Thoracic aorta (tissue), 2 donors: ENCODE results near the gene TRAPPC8. TPM values are rescaled to one million over a fixed set of nuclear protein-coding genes. Genes with fewer than 3 reads are reported as not detected.
"Not testable (repeated sequence)": the region's sequence is repeated elsewhere in the genome, so short reads cannot be mapped to it uniquely, and the experiment has no call there.

Experiments used
- ATAC-seq: fragments of 150-250 bp; one replicate; pipeline ENCODE4 v1.8.0; 2017; ENCODE audit warnings: low read depth; ENCODE audit not compliant: insufficient number of reproducible peaks, low FRiP score
- DNase-seq: peaks from one replicate; pipeline ENCODE4 v3.0.0-alpha.2; 2020; ENCODE audit warnings: low spot score
- H3K27ac ChIP-seq, 2 donors: fragments of 200-600 bp; sonication (generic); 1 replicate in 1 of 2; 2 replicates in 1 of 2; pipeline ENCODE4 v1.5.1; 2016; ENCODE audit warnings: mild to moderate bottlenecking in 2 of 2, moderate library complexity in 2 of 2
- H3K27me3 ChIP-seq: fragments of 200-600 bp; sonication (generic); replicated peaks from 2 replicates; pipeline ENCODE4 v1.6.0; 2016; ENCODE audit warnings: mild to moderate bottlenecking; ENCODE audit not compliant: insufficient read depth
- H3K36me3 ChIP-seq: fragments of 200-600 bp; sonication (generic); one replicate; pipeline ENCODE4 v1.5.1; 2016
- H3K4me1 ChIP-seq, 2 donors: fragments of 200-600 bp; sonication (generic); 1 replicate in 1 of 2; 2 replicates in 1 of 2; pipeline versions ENCODE4 v1.5.1 to v1.6.0; 2016; ENCODE audit warnings: low read depth in 2 of 2, mild to moderate bottlenecking in 1 of 2; ENCODE audit not compliant: control insufficient read depth in 1 of 2
- H3K4me3 ChIP-seq: fragments of 200-600 bp; sonication (generic); 2 replicates; pipeline ENCODE4 v1.5.1; 2016; ENCODE audit warnings: mild to moderate bottlenecking
- H3K9me3 ChIP-seq: fragments of 200-600 bp; sonication (generic); 2 replicates; pipeline ENCODE4 v1.5.1; 2016
- CTCF ChIP-seq: fragments of 200-600 bp; sonication (generic); IDR thresholded peaks from one replicate; pipeline ENCODE4 v1.5.1; 2019; ENCODE audit warnings: antibody characterized with exemption
- total RNA-seq, 2 donors: library from RNA; depleted of rRNA; stranded (reverse); fragments of >200 nt; gene quantifications; one replicate each; pipeline versions ENCODE4 v1.1.0 to v1.2.3, GENCODE V29; 2016

The TRAPPC8 gene
- total RNA-seq, 2 donors from 2014 or later: 25.7 to 31.0 TPM

DNA sequence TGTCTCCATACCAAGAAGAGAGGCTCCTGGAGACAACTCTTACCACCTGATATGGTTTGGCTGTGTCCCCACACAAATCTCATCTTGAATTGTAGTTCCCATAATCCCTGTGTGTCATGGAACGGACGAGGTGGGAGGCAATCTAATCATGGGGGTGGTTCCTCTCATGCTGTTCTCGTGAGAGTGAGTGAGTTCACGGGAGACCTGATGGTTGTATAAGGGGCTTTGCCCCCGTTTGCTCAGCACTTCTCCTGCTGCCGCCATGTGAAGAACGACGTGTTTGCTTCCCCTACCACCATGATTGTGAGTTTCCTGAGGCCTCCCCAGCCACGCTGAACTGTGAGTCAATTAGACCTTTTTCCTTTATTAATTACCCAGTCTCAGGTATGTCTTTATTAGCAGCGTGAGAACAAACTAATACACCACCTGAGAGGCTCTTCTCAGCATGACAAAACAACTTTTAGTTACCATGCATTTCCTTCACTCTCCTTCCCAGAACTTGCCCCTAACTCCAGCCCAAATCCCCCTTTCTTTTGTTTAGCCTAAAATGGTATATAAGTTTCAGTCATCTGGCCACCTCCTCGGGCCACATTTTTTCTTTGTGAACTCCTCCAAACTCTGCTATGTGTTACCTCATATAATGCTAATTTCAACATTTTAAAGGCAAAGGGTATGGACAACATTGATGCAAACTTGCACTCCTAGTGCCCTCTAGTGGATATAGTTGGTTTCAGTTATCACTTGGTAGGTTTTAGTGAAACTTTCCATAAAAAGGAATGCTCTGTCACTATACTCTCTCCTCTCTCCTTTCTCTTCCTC, 123.6 kb downstream of the TRAPPC8 start:
- Histone ChIP-seq H3K27ac (no peak overlapping the region), H3K27me3 (no peaks in the 10 kb centered on the region), H3K4me1 (no peaks in the 10 kb centered on the region), H3K36me3 (no peaks in the 10 kb centered on the region), H3K4me3 (no peak overlapping the region), H3K9me3 (no peaks in the 10 kb centered on the region)
- peak; percentile 53 for TF ChIP-seq CTCF
- DNase-seq: no peak
- ATAC-seq: no peak

GRCh38 chr18:31814132-31814531, 128.8 kb downstream of the TRAPPC8 start:
- H3K27ac ChIP-seq: no peak overlapping the region
- no peaks in the 10 kb centered on the region for H3K36me3 ChIP-seq
- no peak overlapping the region for H3K4me3 ChIP-seq
- no peak for TF ChIP-seq CTCF
- no peak for DNase-seq
- H3K9me3 ChIP-seq: no peaks in the 10 kb centered on the region
- no peaks in the 10 kb centered on the region for H3K27me3 ChIP-seq
- ATAC-seq: no peak
- H3K4me1 ChIP-seq: no peaks in the 10 kb centered on the region

GRCh38 chr18:31810336-31811130, 132.4 kb downstream of the TRAPPC8 start:
- not testable (repeated sequence) for H3K4me1 ChIP-seq, ATAC-seq, H3K36me3 ChIP-seq, H3K27me3 ChIP-seq, H3K9me3 ChIP-seq, DNase-seq, H3K4me3 ChIP-seq, H3K27ac ChIP-seq

DNA sequence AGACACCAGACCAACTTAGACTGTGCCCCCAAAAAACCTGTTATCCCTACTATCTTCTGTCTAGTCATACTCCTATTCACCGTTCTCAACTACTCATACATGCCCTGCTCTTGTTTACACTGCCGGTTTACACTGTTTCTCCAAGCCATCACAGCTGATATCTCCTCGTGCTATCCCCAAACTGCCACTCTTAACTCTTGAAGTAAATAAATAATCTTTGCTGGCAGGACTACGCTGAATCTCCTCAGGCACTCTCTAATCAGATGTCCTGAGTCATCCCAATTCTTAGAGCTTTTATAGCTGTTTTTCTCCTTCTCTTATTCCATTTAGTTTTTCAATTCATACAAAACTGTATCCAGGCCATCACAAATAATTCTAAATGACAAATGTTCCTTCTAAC, 133.9 kb downstream of the TRAPPC8 start:
- H3K9me3 ChIP-seq, H3K4me1 ChIP-seq, H3K27me3 ChIP-seq, DNase-seq, H3K27ac ChIP-seq, H3K36me3 ChIP-seq, ATAC-seq, H3K4me3 ChIP-seq: not testable (repeated sequence)

- no peak for ATAC-seq
- H3K27me3 ChIP-seq: no peaks in the 10 kb centered on the region
- no peak overlapping the region for H3K4me3 ChIP-seq
- DNase-seq: no peak
- no peaks in the 10 kb centered on the region for H3K4me1 ChIP-seq
- H3K9me3 ChIP-seq: no peaks in the 10 kb centered on the region
- H3K36me3 ChIP-seq: no peaks in the 10 kb centered on the region
- no peak for TF ChIP-seq CTCF
- H3K27ac ChIP-seq: no peak overlapping the region
These were observed 141.8 kb downstream of the TRAPPC8 start for GRCh38 chr18:31801078-31801477.

GRCh38 chr18:31799257-31799656, 143.7 kb downstream of the TRAPPC8 start:
- H3K4me3 ChIP-seq, ATAC-seq, H3K27me3 ChIP-seq, H3K4me1 ChIP-seq, H3K27ac ChIP-seq, H3K9me3 ChIP-seq, H3K36me3 ChIP-seq, DNase-seq: not testable (repeated sequence)
